Peyer's patch (tissue), 4 donors: ENCODE measurements around the gene LRBA.

ENCODE experiments used
- POLR2A ChIP-seq, 2 donors: fragments of 450-650 bp; IDR thresholded peaks; one replicate each; pipeline ENCODE4 v1.5.1; 2017; ENCODE audit warnings: antibody characterized with exemption in 2 of 2, mild to moderate bottlenecking in 2 of 2, moderate library complexity in 2 of 2
- TF ChIP-seq, protein P1 (sequence below), 6 experiments: fragments of 450-650 bp in 4 of 6; fragments of 200-600 bp in 2 of 6; sonication (generic) in 1 of 6; IDR thresholded peaks; one replicate each; pipeline ENCODE4 v1.5.1; 2017 to 2019; ENCODE audit warnings: antibody characterized with exemption in 6 of 6, mild to moderate bottlenecking in 3 of 6, moderate library complexity in 1 of 6

DNA sequence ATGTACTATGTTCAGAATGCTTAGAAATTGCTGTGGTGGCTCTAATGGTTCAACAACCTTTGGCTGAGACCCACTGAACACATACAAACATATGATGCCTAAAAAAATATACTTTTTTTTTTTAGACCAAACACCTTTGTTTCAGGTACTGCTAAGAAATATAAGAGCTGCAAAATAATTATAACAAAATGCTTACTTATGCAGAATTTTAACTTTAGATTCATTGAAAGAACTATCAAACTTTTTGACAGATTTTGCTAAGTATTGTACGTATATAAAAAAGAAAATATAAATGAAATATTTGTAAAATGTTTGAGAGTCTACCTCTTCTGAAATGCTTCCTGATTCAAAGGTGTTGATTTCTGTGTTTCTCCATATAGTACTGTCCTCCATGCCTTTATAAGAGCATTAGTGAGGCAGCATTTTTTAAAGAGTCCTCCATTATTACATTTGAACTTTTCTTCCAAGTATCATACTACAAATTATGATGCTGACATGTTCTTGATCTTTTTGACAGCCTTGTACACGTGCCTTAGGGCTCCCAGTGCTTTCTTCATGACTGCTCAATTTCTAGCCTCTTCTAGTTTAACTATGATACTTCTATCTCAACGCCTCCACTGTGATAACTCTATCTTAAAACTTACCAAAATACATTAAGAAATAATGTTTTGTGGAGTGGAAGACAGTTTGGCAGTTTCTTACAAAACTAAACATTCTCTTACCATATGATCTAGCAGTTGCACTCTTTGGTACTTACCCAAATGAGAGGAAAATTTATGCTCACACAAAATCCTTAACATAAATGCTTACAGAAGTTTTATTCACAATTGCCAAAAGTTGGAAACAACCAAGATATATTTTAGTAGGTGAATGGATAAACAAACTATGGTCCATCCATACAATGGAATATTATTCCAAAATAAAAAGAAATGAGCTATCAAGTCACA is 645.4 kb downstream of the LRBA start:
- TF ChIP-seq, protein P1, sequence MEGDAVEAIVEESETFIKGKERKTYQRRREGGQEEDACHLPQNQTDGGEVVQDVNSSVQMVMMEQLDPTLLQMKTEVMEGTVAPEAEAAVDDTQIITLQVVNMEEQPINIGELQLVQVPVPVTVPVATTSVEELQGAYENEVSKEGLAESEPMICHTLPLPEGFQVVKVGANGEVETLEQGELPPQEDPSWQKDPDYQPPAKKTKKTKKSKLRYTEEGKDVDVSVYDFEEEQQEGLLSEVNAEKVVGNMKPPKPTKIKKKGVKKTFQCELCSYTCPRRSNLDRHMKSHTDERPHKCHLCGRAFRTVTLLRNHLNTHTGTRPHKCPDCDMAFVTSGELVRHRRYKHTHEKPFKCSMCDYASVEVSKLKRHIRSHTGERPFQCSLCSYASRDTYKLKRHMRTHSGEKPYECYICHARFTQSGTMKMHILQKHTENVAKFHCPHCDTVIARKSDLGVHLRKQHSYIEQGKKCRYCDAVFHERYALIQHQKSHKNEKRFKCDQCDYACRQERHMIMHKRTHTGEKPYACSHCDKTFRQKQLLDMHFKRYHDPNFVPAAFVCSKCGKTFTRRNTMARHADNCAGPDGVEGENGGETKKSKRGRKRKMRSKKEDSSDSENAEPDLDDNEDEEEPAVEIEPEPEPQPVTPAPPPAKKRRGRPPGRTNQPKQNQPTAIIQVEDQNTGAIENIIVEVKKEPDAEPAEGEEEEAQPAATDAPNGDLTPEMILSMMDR (IDR thresholded peaks at IDR 0.05), result no peak
- TF ChIP-seq POLR2A (IDR thresholded peaks at IDR 0.05), result no peak
